SK-N-SH (cell line): ENCODE measurements around the gene LINGO4. TPM values are rescaled to one million over a fixed set of nuclear protein-coding genes. Genes with fewer than 3 reads are reported as not detected.

Source experiments
- CTCF ChIA-PET: fragments of 300-600, 350-600 bp; formaldehyde crosslinking; extraction: SDS; loops from one replicate; lab custom pipeline; 2021; lab: Yijun Ruan, JAX
- POLR2A ChIA-PET: fragments of 350-600 bp; sonication (Branson Sonifier 250); formaldehyde crosslinking; extraction: SDS; loops from one replicate; lab custom pipeline; 2020; ENCODE audit warnings: antibody characterized with exemption, inconsistent platforms; lab: Yijun Ruan, JAX
- DNase-seq: peaks from one replicate; pipeline ENCODE4 v3.0.0; 2012
- H2AFZ ChIP-seq: fragments of 200-600 bp; sonication (generic); 2 replicates; pipeline ENCODE4 v1.8.1; 2016; ENCODE audit warnings: antibody characterized with exemption, mild to moderate bottlenecking, low read depth
- H3F3A ChIP-seq: fragments of 200-600 bp; sonication (generic); replicated peaks from 2 replicates; pipeline ENCODE3; 2016; ENCODE audit warnings: antibody characterized with exemption, mild to moderate bottlenecking; ENCODE audit not compliant: insufficient read depth
- H3K27ac ChIP-seq, 2 experiments: fragments of 200-500 bp in 1 of 2; fragments of 200-600 bp in 1 of 2; sonication (Bioruptor generic) in 1 of 2; sonication (generic), shearing (Covaris generic) in 1 of 2; 2 replicates each; pipeline versions ENCODE4 v1.5.1 to v1.6.1; 2014 to 2016; ENCODE audit warnings: low read depth in 2 of 2, inconsistent platforms in 1 of 2, low read length in 1 of 2, mild to moderate bottlenecking in 1 of 2, mixed read lengths in 1 of 2
- H3K27me3 ChIP-seq: fragments of 200-600 bp; sonication (generic), shearing (Covaris generic); 2 replicates; pipeline ENCODE4 v1.6.1; 2016; ENCODE audit warnings: mixed run types; ENCODE audit not compliant: insufficient read depth
- H3K36me3 ChIP-seq, 2 experiments: fragments of 200-500 bp in 1 of 2; fragments of 200-600 bp in 1 of 2; sonication (Bioruptor generic) in 1 of 2; sonication (generic) in 1 of 2; replicated peaks in 1 of 2; 2 replicates each; pipeline versions ENCODE3 to v1.5.1; 2014 to 2016; ENCODE audit warnings: low read length in 1 of 2, mild to moderate bottlenecking in 1 of 2; ENCODE audit not compliant: insufficient read depth in 2 of 2, control insufficient read depth in 1 of 2
- H3K4me1 ChIP-seq, 2 experiments: fragments of 200-500 bp in 1 of 2; fragments of 200-600 bp in 1 of 2; sonication (Bioruptor generic) in 1 of 2; sonication (generic), shearing (Covaris generic) in 1 of 2; 2 replicates each; pipeline versions ENCODE4 v1.5.1 to v1.6.1; 2014 to 2016; ENCODE audit warnings: low read depth in 1 of 2, low read length in 1 of 2, mixed run types in 1 of 2; ENCODE audit not compliant: insufficient read depth in 2 of 2, control insufficient read depth in 1 of 2
- H3K4me2 ChIP-seq: fragments of 200-600 bp; sonication (generic), shearing (Covaris generic); 2 replicates; pipeline ENCODE4 v1.6.1; 2017; ENCODE audit warnings: mixed run types
- H3K4me3 ChIP-seq, 2 experiments: fragments of 200-500 bp in 1 of 2; fragments of 200-600 bp in 1 of 2; sonication (Bioruptor generic) in 1 of 2; sonication (generic), shearing (Covaris generic) in 1 of 2; 2 replicates each; pipeline versions ENCODE4 v1.5.1 to v1.8.1; 2014 to 2016; ENCODE audit warnings: low read depth in 2 of 2, inconsistent platforms in 1 of 2, low read length in 1 of 2, mild to moderate bottlenecking in 1 of 2, mixed read lengths in 1 of 2, moderate library complexity in 1 of 2
- H3K79me2 ChIP-seq: fragments of 200-600 bp; sonication (generic); 2 replicates; pipeline ENCODE4 v1.8.1; 2017; ENCODE audit warnings: mild to moderate bottlenecking; ENCODE audit not compliant: insufficient read depth
- H3K9ac ChIP-seq: fragments of 200-600 bp; sonication (generic); 2 replicates; pipeline ENCODE4 v1.6.1; 2017; ENCODE audit warnings: mixed run types
- H3K9me2 ChIP-seq: fragments of 200-600 bp; sonication (generic); 2 replicates; pipeline ENCODE4 v1.6.1; 2017; ENCODE audit warnings: mixed run types
- H3K9me3 ChIP-seq: fragments of 200-600 bp; sonication (generic); 2 replicates; pipeline ENCODE4 v1.6.1; 2017; ENCODE audit warnings: mixed run types, mild to moderate bottlenecking, moderate library complexity
- H4K20me1 ChIP-seq: fragments of 200-600 bp; sonication (generic); 2 replicates; pipeline ENCODE4 v1.6.1; 2017; ENCODE audit warnings: mild to moderate bottlenecking, mixed run types; ENCODE audit not compliant: insufficient read depth
- EP300 ChIP-seq, 2 experiments: IDR thresholded peaks; 2 replicates each; pipeline versions ENCODE4 v1.4.0 to v1.6.1; 2012; ENCODE audit warnings: borderline replicate concordance in 1 of 2, low read depth in 1 of 2, low read length in 1 of 2
- FOXM1 ChIP-seq: IDR thresholded peaks from 2 replicates; pipeline ENCODE4 v1.4.0; 2012; ENCODE audit warnings: low read depth, mild to moderate bottlenecking
- IRF3 ChIP-seq: fragments of 150-350 bp; IDR thresholded peaks from 2 replicates; pipeline ENCODE4 v1.6.1; 2016; ENCODE audit warnings: mild to moderate bottlenecking, low read depth, low read length
- JUND ChIP-seq: IDR thresholded peaks from 2 replicates; pipeline ENCODE4 v1.4.0; 2012
- MAX ChIP-seq: IDR thresholded peaks from 2 replicates; pipeline ENCODE4 v1.4.0; 2012; ENCODE audit warnings: low read depth
- MEF2A ChIP-seq: IDR thresholded peaks from 2 replicates; pipeline ENCODE4 v1.4.0; 2012; ENCODE audit warnings: low read depth, borderline replicate concordance
- NFIC ChIP-seq: IDR thresholded peaks from 2 replicates; pipeline ENCODE4 v1.4.0; 2012; ENCODE audit warnings: borderline replicate concordance
- NRF1 ChIP-seq: IDR thresholded peaks from 2 replicates; pipeline ENCODE4 v1.6.1; 2012; ENCODE audit warnings: low read depth, mild to moderate bottlenecking, low read length
- POLR2AphosphoS5 ChIP-seq: IDR thresholded peaks from 2 replicates; pipeline ENCODE4 v1.6.1; 2012; ENCODE audit warnings: low read depth, low read length
- RAD21 ChIP-seq: IDR thresholded peaks from 2 replicates; pipeline ENCODE4 v1.6.1; 2012; ENCODE audit warnings: mild to moderate bottlenecking, low read length
- RFX5 ChIP-seq: IDR thresholded peaks from 2 replicates; pipeline ENCODE4 v1.6.1; 2012; ENCODE audit warnings: mild to moderate bottlenecking, improper control_type of control experiment, low read length
- RXRA ChIP-seq: IDR thresholded peaks from 2 replicates; pipeline ENCODE4 v1.4.0; 2012; ENCODE audit warnings: low read depth, mild to moderate bottlenecking, borderline replicate concordance
- SIN3A ChIP-seq: IDR thresholded peaks from 2 replicates; pipeline ENCODE4 v1.6.1; 2012; ENCODE audit warnings: low read depth, mild to moderate bottlenecking, low read length, moderate library complexity, borderline replicate concordance
- SMC3 ChIP-seq: IDR thresholded peaks from 2 replicates; pipeline ENCODE4 v1.6.1; 2012; ENCODE audit warnings: low read depth, low read length, improper control_type of control experiment
- TAF1 ChIP-seq: IDR thresholded peaks from 2 replicates; pipeline ENCODE4 v1.6.1; 2012; ENCODE audit warnings: low read depth, mild to moderate bottlenecking, low read length, moderate library complexity, borderline replicate concordance
- TCF12 ChIP-seq: IDR thresholded peaks from 2 replicates; pipeline ENCODE4 v1.4.0; 2012
- USF1 ChIP-seq: IDR thresholded peaks from 2 replicates; pipeline ENCODE4 v1.4.0; 2012; ENCODE audit warnings: low read depth, borderline replicate concordance
- USF2 ChIP-seq: fragments of 150-350 bp; IDR thresholded peaks from 2 replicates; pipeline ENCODE4 v1.6.1; 2017; ENCODE audit warnings: antibody characterized with exemption, low read length, low read depth, borderline replicate concordance
- YY1 ChIP-seq: IDR thresholded peaks from 2 replicates; pipeline ENCODE4 v1.4.0; 2012; ENCODE audit warnings: low read depth, mild to moderate bottlenecking
- WGBS: methylation state at CpG from one replicate; pipeline ENCODE4 v1.1.6; 2017; ENCODE audit warnings: low lambda C conversion rate; 5-methylcytosine and 5-hydroxymethylcytosine counted together
- polyA plus RNA-seq, 3 experiments: library from polyadenylated mRNA; depleted of rRNA; stranded (reverse); fragments of >200 nt; gene quantifications; 2 replicates each; pipeline ENCODE4 v1.2.3, GENCODE V29; 2012

The LINGO4 gene
- polyA plus RNA-seq, 1 of the 3 experiments (the other 2 are of a cell fraction) = not detected

- TF ChIP-seq SIN3A (peak; percentile 71; the same call in 1 of the 2 replicates), MAX (peak; percentile 53; the same call in 1 of the 2 replicates), IRF3 (no peak), USF2 (no peak), POLR2AphosphoS5 (peak; percentile 90; the same call in 1 of the 2 replicates), YY1 (peak; percentile 97), TAF1 (peak; percentile 92), JUND (no peak), RXRA (no peak), USF1 (no peak), EP300 (IDR thresholded peaks at IDR 0.05; ENCODE audit: borderline replicate concordance in 1 of 2, low read depth in 1 of 2, low read length in 1 of 2) (no peak), SMC3 (peak; percentile 26)
Measured at GRCh38 chr1:151762941-151763921, 42.0 kb downstream of the LINGO4 start, which contains the start of gene MRPL9 (continued).

- no peak overlapping the region for H2AFZ ChIP-seq
- H3K4me2 ChIP-seq = no peak overlapping the region
- H3F3A ChIP-seq = peaks cover 6% of the 10 kb centered on the region
- peaks cover 18% of the 10 kb centered on the region for H3K79me2 ChIP-seq
- no peak overlapping the region for H3K9ac ChIP-seq
- DNase-seq = no peak
- no peaks in the 10 kb centered on the region for H3K27me3 ChIP-seq
- no peak overlapping the region for H3K27ac ChIP-seq
- H3K36me3 ChIP-seq = peaks cover 22 to 37% of the 10 kb centered on the region in 2 experiments
- peaks cover 3 to 10% of the 10 kb centered on the region in 2 experiments; a peak in 3 of 4 replicates for H3K4me1 ChIP-seq
- POLR2A ChIA-PET = no interaction called here
- no peak overlapping the region for H3K4me3 ChIP-seq
- no peaks in the 10 kb centered on the region for H3K9me2 ChIP-seq
- H4K20me1 ChIP-seq = no peaks in the 10 kb centered on the region
- 96% methylated on average over 7 of the region's 7 CpGs for WGBS
- TF ChIP-seq FOXM1 (no peak), NRF1 (no peak), MEF2A (no peak), TAF1 (no peak), NFIC (no peak), JUND (no peak), TCF12 (no peak), RFX5 (no peak), SIN3A (no peak), RAD21 (no peak), IRF3 (no peak), MAX (no peak)
- TF ChIP-seq, all 33 proteins: peak for 0
- no peaks in the 10 kb centered on the region for H3K9me3 ChIP-seq
- CTCF ChIA-PET = interaction anchor here (0.8 to 1.8 kb wide), 3 partner anchors 45 to 145 kb away, joined by 3 to 5 read pairs (median 5); no protein-coding TSS in a partner anchor
Measured at GRCh38 chr1:151760597-151761385, 44.4 kb downstream of the LINGO4 start.
